Muscle of back (tissue), 13 donors: Measurements from ENCODE around the gene LRRK1. TPM values are rescaled to one million over a fixed set of nuclear protein-coding genes. Genes with fewer than 3 reads are reported as not detected.

ENCODE experiments used
- DNase-seq, 3 donors: peaks; one replicate each; pipeline versions ENCODE4 v3.0.0 to v3.0.0-alpha.2; 2013
- long read RNA-seq, 9 donors: transcript quantifications; one replicate each; lab custom pipeline, GENCODE V29; 2026
- polyA plus RNA-seq, 10 donors: library from polyadenylated mRNA; unstranded; fragments of 120-200 nt; gene quantifications; one replicate each; pipeline ENCODE4 v1.2.1, GENCODE V29; 2013; ENCODE audit not compliant: insufficient read length in 10 of 10

LRRK1 gene
- 1 to 10 TPM; 4.6 to 8.7 (median 6.2) TPM for polyA plus RNA-seq
- long read RNA-seq, donor 1, result 0 reads
- long read RNA-seq, donor 2, result 0 reads
- long read RNA-seq, donor 3, result 0 reads
- long read RNA-seq, donor 4, result 0 reads
- long read RNA-seq, donor 5, partial matches to known transcripts, result 0 of 2 reads
- long read RNA-seq, donor 5, other reads (novel, unspliced or antisense), result 0 of 2 reads
- long read RNA-seq, donor 6, partial matches to known transcripts, result 0 of 5 reads
- long read RNA-seq, donor 6, other reads (novel, unspliced or antisense), result 5 of 5 reads
- long read RNA-seq, donor 7, partial matches to known transcripts, result 0 of 1 reads
- long read RNA-seq, donor 7, other reads (novel, unspliced or antisense), result 0 of 1 reads
- long read RNA-seq, donor 8, partial matches to known transcripts, result 5 of 5 reads
- long read RNA-seq, donor 8, other reads (novel, unspliced or antisense), result 0 of 5 reads
- long read RNA-seq, donor 9, result 0 reads

GRCh38 chr15:100918690-100919480, at the start of gene LRRK1:
Gene LRRK1 (plus strand): TSS chr15:100919357. CDS start chr15:100924633, 5,276 bp downstream.
- DNase-seq, result peak; percentile 28 to 89 (median 61)

GRCh38 chr15:100873029-100873677, 46.0 kb upstream of the LRRK1 start:
- DNase-seq, result peak; percentile 79 to 88 (median 79)

GRCh38 chr15:100875495-100875894, 43.7 kb upstream of the LRRK1 start:
- DNase-seq, result no peak

GRCh38 chr15:100875976-100876375, 43.2 kb upstream of the LRRK1 start:
- no peak for DNase-seq

- DNase-seq, result no peak
Measured at GRCh38 chr15:100877551-100877950, 41.6 kb upstream of the LRRK1 start.

- no peak for DNase-seq
Measured at GRCh38 chr15:100878130-100878529, 41.0 kb upstream of the LRRK1 start.

GRCh38 chr15:100878648-100879047, 40.5 kb upstream of the LRRK1 start:
- DNase-seq, result no peak

- no peak for DNase-seq
Measured at GRCh38 chr15:100879061-100879463, 40.1 kb upstream of the LRRK1 start.

- peak in 2 of 3 donors; percentile 57 to 84 for DNase-seq
Measured at GRCh38 chr15:100879464-100880138, 39.6 kb upstream of the LRRK1 start, which contains the start of gene ALDH1A3. Gene ALDH1A3 (plus strand): TSS chr15:100879831. CDS start chr15:100879908, 77 bp downstream.

- DNase-seq, result peak in 1 of 3 donors; percentile 76
Measured at GRCh38 chr15:100880139-100880896, 38.8 kb upstream of the LRRK1 start.

GRCh38 chr15:100880897-100881242, 38.3 kb upstream of the LRRK1 start:
- DNase-seq, result peak in 1 of 3 donors; percentile 20

GRCh38 chr15:100881573-100882336, 37.4 kb upstream of the LRRK1 start:
- no peak for DNase-seq

- no peak for DNase-seq
Measured at GRCh38 chr15:100885116-100885515, 34.0 kb upstream of the LRRK1 start.

- DNase-seq, result no peak
Measured at GRCh38 chr15:100885811-100886210, 33.3 kb upstream of the LRRK1 start.

GRCh38 chr15:100887211-100887913, 31.8 kb upstream of the LRRK1 start:
- no peak for DNase-seq

GRCh38 chr15:100889385-100890050, 29.6 kb upstream of the LRRK1 start:
- peak; percentile 26 to 62 (median 41) for DNase-seq

- no peak for DNase-seq
Measured at GRCh38 chr15:100890051-100890720, 29.0 kb upstream of the LRRK1 start.

- no peak for DNase-seq
Measured at GRCh38 chr15:100890850-100891249, 28.3 kb upstream of the LRRK1 start.
